ENCODE data around the gene RFX2.

DNA sequence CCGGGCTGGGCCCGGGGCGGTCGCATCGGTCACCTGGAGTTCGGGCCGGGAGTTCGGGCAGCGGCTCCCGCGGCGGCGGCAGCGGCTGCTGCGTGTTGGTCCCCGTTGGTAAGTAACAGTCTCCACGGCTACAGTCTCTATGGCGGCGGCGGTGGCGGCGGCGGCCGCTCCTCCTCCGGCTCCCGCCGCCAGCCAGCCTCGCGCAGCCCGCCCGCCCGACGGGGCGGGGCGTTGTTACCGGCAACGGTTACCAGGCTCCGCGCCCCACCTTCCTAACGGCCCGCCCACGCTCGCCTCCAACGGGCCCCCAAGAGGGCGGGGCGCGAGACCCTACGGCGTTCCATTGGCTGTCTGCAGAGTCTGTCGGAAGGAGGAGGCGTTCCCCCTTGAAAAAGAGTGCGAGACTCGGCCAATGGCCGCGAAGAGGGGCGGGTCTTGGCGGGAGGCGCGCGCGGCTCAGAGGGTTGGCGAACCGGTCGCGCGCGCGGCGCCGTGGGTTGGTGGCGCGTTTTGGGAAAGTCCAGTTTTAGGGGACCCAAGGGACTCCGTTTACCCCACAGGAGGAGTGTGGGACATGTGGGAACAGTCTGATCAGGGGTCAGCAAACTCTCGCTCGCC, at the start of gene RFX2:
- TF ChIP-seq, protein P1, sequence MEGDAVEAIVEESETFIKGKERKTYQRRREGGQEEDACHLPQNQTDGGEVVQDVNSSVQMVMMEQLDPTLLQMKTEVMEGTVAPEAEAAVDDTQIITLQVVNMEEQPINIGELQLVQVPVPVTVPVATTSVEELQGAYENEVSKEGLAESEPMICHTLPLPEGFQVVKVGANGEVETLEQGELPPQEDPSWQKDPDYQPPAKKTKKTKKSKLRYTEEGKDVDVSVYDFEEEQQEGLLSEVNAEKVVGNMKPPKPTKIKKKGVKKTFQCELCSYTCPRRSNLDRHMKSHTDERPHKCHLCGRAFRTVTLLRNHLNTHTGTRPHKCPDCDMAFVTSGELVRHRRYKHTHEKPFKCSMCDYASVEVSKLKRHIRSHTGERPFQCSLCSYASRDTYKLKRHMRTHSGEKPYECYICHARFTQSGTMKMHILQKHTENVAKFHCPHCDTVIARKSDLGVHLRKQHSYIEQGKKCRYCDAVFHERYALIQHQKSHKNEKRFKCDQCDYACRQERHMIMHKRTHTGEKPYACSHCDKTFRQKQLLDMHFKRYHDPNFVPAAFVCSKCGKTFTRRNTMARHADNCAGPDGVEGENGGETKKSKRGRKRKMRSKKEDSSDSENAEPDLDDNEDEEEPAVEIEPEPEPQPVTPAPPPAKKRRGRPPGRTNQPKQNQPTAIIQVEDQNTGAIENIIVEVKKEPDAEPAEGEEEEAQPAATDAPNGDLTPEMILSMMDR (IDR thresholded peaks at IDR 0.05) = no peak
- no peak for TF ChIP-seq ZFX (IDR thresholded peaks at IDR 0.05; ENCODE audit: borderline replicate concordance)

Data from 22Rv1 (cell line).